Measurements from ENCODE around the gene IFITM10. TPM values are rescaled to one million over a fixed set of nuclear protein-coding genes. Genes with fewer than 3 reads are reported as not detected.

The IFITM10 gene
- total RNA-seq (1.1 and 1.4 TPM in 2 replicates), polyA plus RNA-seq (0.89 and 1.9 TPM in 2 replicates)

DNA sequence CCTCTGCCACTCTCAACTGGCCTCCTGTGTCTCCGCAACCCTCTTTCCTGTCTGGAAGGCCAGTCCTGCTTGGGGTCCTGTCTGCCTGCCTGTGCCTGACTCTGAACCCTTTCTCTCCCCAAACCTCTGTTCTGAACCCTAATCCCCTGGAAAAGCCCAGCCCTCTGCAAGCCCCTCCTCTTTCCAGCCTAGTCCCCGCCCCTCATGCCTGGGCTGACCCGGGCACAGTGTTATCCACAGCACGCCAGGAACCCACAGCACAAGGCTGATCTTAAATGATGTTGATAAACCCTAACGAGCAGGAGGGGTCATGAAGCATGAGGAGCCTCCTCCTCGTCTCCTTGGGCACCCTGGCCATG, at the start of gene IFITM10:
Gene IFITM10, minus strand, starts transcription at position 115 of the 359 bp plus-strand sequence. CDS start 153 bp downstream, outside the sequence.
- Histone ChIP-seq H3K36me3 (replicated peaks; ENCODE audit: insufficient read depth, low read depth) (no peaks in the 10 kb centered on the region), H3K4me3 (no peak within 1 kb of the TSS)

DNA sequence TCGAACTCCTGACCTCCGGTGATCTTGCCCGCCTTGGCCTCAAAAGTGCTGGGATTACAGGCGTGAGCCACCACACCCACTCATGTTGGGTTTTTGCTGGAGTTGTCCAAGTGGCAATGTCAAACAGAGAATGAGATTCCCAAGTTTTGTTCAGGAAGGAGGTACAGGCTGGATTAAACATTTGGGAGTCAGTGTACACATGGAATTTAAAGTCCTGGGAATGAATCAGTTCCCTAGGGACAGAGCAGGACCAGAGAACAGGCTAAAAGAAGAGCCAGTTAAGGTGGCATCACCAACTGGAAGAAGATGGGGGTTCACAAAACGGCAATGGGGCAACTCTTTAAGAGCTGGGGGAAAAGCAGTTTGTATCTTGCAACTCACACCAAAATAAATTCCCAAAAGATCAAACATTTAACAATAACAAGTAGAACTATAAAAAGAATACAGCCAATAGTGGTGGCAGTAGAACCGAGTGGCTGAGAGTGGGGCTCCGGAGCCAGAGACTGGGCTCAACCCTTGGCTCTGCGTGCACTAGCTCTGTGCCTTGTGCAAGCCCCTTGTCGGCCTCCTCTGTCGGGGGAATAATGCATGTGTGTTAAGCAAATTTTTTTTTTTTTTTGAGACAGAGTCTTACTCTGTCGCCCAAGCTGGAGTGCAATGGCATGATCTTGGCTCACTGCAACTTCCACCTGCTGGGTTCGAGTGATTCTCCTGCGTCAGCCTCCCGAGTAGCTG, 47.2 kb upstream of the IFITM10 start:
- Histone ChIP-seq H3K79me2 (no peaks in the 10 kb centered on the region), H4K20me1 (ENCODE audit: insufficient read depth, poor library complexity, severe bottlenecking) (no peaks in the 10 kb centered on the region), H3K27me3 (no peaks in the 10 kb centered on the region), H3K4me3 (no peak overlapping the region), H3K9me2 (replicated peaks; ENCODE audit: insufficient read depth) (no peaks in the 10 kb centered on the region), H3K9me3 (ENCODE audit: low read depth) (no peaks in the 10 kb centered on the region), H3K36me3 (replicated peaks; ENCODE audit: insufficient read depth, low read depth) (no peaks in the 10 kb centered on the region), H3K27ac (no peak overlapping the region), H2AFZ (no peak overlapping the region), H3K4me2 (no peak overlapping the region), H3K4me1 (ENCODE audit: insufficient read depth) (peaks cover 5% of the 10 kb centered on the region)
- 91% methylated on average over 14 of the region's 14 CpGs for WGBS (ENCODE audit: low lambda C conversion rate, missing lambda C conversion rate)
- TF ChIP-seq, protein P1, sequence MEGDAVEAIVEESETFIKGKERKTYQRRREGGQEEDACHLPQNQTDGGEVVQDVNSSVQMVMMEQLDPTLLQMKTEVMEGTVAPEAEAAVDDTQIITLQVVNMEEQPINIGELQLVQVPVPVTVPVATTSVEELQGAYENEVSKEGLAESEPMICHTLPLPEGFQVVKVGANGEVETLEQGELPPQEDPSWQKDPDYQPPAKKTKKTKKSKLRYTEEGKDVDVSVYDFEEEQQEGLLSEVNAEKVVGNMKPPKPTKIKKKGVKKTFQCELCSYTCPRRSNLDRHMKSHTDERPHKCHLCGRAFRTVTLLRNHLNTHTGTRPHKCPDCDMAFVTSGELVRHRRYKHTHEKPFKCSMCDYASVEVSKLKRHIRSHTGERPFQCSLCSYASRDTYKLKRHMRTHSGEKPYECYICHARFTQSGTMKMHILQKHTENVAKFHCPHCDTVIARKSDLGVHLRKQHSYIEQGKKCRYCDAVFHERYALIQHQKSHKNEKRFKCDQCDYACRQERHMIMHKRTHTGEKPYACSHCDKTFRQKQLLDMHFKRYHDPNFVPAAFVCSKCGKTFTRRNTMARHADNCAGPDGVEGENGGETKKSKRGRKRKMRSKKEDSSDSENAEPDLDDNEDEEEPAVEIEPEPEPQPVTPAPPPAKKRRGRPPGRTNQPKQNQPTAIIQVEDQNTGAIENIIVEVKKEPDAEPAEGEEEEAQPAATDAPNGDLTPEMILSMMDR (IDR thresholded peaks at IDR 0.05; ENCODE audit: poor library complexity): no peak
- TF ChIP-seq EZH2 (IDR thresholded peaks at IDR 0.05; ENCODE audit: borderline replicate concordance) (no peak), EZH2phosphoT487 (IDR thresholded peaks at IDR 0.05; ENCODE audit: low read depth, severe bottlenecking, unreplicated experiment) (no peak)
- DNase-seq (ENCODE audit: low spot score): no peak

More for the DNA sequence above, at the start of gene IFITM10:
- DNase-seq (ENCODE audit: low spot score): no peak
- Histone ChIP-seq H3K4me2 (peak within 1 kb of the TSS; percentile 95), H3K9me3 (ENCODE audit: low read depth) (no peaks in the 10 kb centered on the region), H2AFZ (no peak within 1 kb of the TSS), H3K27me3 (peaks cover 9% of the 10 kb centered on the region), H3K79me2 (no peaks in the 10 kb centered on the region), H4K20me1 (ENCODE audit: insufficient read depth, poor library complexity, severe bottlenecking) (no peaks in the 10 kb centered on the region), H3K27ac (no peak within 1 kb of the TSS), H3K4me1 (ENCODE audit: insufficient read depth) (peaks cover 17% of the 10 kb centered on the region), H3K9me2 (replicated peaks; ENCODE audit: insufficient read depth) (no peaks in the 10 kb centered on the region)
- 53% methylated on average over 6 of the region's 6 CpGs for WGBS (ENCODE audit: low lambda C conversion rate, missing lambda C conversion rate)
- no peak for TF ChIP-seq EZH2 (IDR thresholded peaks at IDR 0.05; ENCODE audit: borderline replicate concordance)
- TF ChIP-seq EZH2phosphoT487 (IDR thresholded peaks at IDR 0.05; ENCODE audit: low read depth, severe bottlenecking, unreplicated experiment): no peak
- TF ChIP-seq, protein P1 (IDR thresholded peaks at IDR 0.05; ENCODE audit: poor library complexity): no peak

DNA sequence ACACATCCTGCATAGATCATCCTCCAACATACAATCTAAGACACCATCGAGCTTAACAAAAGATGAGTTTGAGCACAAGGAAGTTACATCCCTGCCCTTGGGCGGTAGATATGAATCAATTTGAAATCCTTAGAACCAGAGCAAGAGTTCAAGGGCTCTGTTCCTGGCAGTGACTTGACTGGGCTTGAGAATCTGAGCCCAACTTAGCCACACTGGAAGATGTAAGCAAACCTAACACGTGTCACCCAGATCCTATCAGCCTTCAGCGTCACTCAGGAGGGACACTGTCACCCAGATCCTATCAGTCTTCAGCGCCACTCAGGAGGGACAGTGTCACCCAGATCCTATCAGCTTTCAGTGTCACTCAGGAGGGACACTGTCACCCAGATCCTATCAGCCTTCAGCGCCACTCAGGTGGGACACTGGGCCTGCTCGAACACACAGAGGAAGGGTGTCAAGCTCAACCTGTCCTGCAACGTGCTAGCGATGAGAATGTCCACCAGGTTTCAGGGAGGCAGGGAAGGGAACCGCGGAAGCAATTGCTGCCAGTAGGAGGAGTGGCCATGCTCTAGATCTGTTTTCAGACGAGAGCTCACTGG, 46.1 kb upstream of the IFITM10 start:
- H4K20me1 ChIP-seq (ENCODE audit: insufficient read depth, poor library complexity, severe bottlenecking): no peaks in the 10 kb centered on the region
- no peak overlapping the region for H2AFZ ChIP-seq
- no peak for TF ChIP-seq EZH2phosphoT487 (IDR thresholded peaks at IDR 0.05; ENCODE audit: low read depth, severe bottlenecking, unreplicated experiment)
- no peak for TF ChIP-seq EZH2 (IDR thresholded peaks at IDR 0.05; ENCODE audit: borderline replicate concordance)
- TF ChIP-seq, protein P1 (IDR thresholded peaks at IDR 0.05; ENCODE audit: poor library complexity): no peak
- no peak overlapping the region for H3K4me3 ChIP-seq
- H3K79me2 ChIP-seq: no peaks in the 10 kb centered on the region
- no peaks in the 10 kb centered on the region for H3K36me3 ChIP-seq (replicated peaks; ENCODE audit: insufficient read depth, low read depth)
- WGBS (ENCODE audit: low lambda C conversion rate, missing lambda C conversion rate): 70% methylated on average over 12 of the region's 12 CpGs
- H3K9me2 ChIP-seq (replicated peaks; ENCODE audit: insufficient read depth): no peaks in the 10 kb centered on the region
- no peaks in the 10 kb centered on the region for H3K27me3 ChIP-seq
- DNase-seq (ENCODE audit: low spot score): no peak
- H3K27ac ChIP-seq: no peak overlapping the region
- H3K9me3 ChIP-seq (ENCODE audit: low read depth): no peaks in the 10 kb centered on the region
- H3K4me2 ChIP-seq: no peak overlapping the region
- peaks cover 4% of the 10 kb centered on the region for H3K4me1 ChIP-seq (ENCODE audit: insufficient read depth)
